GM23248 (cell line): Measurements from ENCODE around the gene ULK4.

Source experiments
- EZH2 ChIP-seq: fragments of 200-600 bp; sonication (generic); IDR thresholded peaks from 2 replicates; pipeline ENCODE4 v1.6.1; 2018; ENCODE audit warnings: antibody characterized with exemption, mild to moderate bottlenecking; ENCODE audit not compliant: insufficient read depth, poor library complexity, severe bottlenecking
- EZH2phosphoT487 ChIP-seq: fragments of 200-600 bp; sonication (generic); IDR thresholded peaks from 2 replicates; pipeline ENCODE4 v1.6.1; 2018; ENCODE audit warnings: antibody characterized with exemption, moderate library complexity, mild to moderate bottlenecking, low read depth; ENCODE audit not compliant: insufficient read depth

DNA sequence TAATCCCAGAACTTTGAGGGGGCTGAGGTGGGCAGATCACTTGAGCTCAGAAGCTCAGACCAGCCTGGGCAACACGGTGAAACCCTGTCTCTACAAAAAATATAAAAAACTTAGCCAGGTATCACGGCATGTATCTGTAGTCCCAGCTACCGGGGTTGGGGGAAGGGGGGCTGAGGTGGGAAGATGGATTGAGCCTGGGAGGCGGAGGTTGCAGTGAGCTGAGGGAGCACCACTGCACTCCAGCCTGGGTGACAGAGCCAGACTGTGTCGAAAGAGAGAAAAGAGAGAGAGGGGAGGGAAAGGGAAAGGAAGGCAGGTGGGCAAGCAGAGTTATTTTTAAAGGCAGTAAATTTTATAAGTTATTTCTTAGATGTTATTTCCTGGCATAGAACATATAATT is 368.1 kb downstream of the ULK4 start:
- no peak for TF ChIP-seq EZH2phosphoT487
- TF ChIP-seq EZH2 = no peak
